Calu3 (cell line): ENCODE measurements around the gene UBIAD1. TPM values are rescaled to one million over a fixed set of nuclear protein-coding genes. Genes with fewer than 3 reads are reported as not detected.

ENCODE experiments used
- BruUV-seq: library from RNA; stranded (reverse); fragments of 400-500 nt; replicated peaks from 2 replicates; lab custom pipeline; 2021; lab: Mats Ljungman, UMichigan
- CTCF ChIA-PET: fragments of 300-600 bp; sonication (Branson Sonifier 250); formaldehyde crosslinking; loops from one replicate; lab custom pipeline; 2022; ENCODE audit warnings: antibody characterized with exemption; lab: Charles Lee
- DNase-seq: peaks from one replicate; pipeline ENCODE4 v3.0.0; 2022
- H3K27ac Mint-ChIP-seq: one replicate; pipeline ENCODE4 v1.8.0; 2022; ENCODE audit warnings: mixed read lengths; ENCODE audit not compliant: unreplicated experiment
- H3K27me3 Mint-ChIP-seq: one replicate; pipeline ENCODE4 v1.8.0; 2022; ENCODE audit warnings: mixed read lengths; ENCODE audit not compliant: unreplicated experiment
- H3K36me3 Mint-ChIP-seq: one replicate; pipeline ENCODE4 v1.8.0; 2022; ENCODE audit warnings: mild to moderate bottlenecking, moderate library complexity, mixed read lengths; ENCODE audit not compliant: insufficient read depth, unreplicated experiment
- H3K4me1 Mint-ChIP-seq: one replicate; pipeline ENCODE4 v1.8.0; 2022; ENCODE audit warnings: mild to moderate bottlenecking, low read depth, mixed read lengths; ENCODE audit not compliant: unreplicated experiment
- H3K4me3 Mint-ChIP-seq: one replicate; pipeline ENCODE4 v1.8.0; 2022; ENCODE audit warnings: mild to moderate bottlenecking, low read depth, moderate library complexity, mixed read lengths; ENCODE audit not compliant: unreplicated experiment
- H3K9me3 Mint-ChIP-seq: one replicate; pipeline ENCODE4 v1.8.0; 2022; ENCODE audit warnings: low read depth, mixed read lengths; ENCODE audit not compliant: unreplicated experiment
- intact Hi-C: fragments of 100-400 bp; cut with micrococcal nuclease; formaldehyde crosslinking; loops from one replicate; pipeline ENCODE4 v1.10.0; 2022; ENCODE audit not compliant: unreplicated experiment
- total RNA-seq: library from RNA; stranded (reverse); gene quantifications from 2 replicates; pipeline ENCODE4 v1.2.3, GENCODE V29; 2022
- TF ChIP-seq, protein P1 (sequence below): fragments of 200-600 bp; IDR thresholded peaks from one replicate; pipeline ENCODE4 v1.8.0; 2022; ENCODE audit warnings: antibody characterized with exemption; ENCODE audit not compliant: unreplicated experiment

Gene UBIAD1
- total RNA-seq, 1 experiment from 2014 or later, result 14.1 TPM

DNA sequence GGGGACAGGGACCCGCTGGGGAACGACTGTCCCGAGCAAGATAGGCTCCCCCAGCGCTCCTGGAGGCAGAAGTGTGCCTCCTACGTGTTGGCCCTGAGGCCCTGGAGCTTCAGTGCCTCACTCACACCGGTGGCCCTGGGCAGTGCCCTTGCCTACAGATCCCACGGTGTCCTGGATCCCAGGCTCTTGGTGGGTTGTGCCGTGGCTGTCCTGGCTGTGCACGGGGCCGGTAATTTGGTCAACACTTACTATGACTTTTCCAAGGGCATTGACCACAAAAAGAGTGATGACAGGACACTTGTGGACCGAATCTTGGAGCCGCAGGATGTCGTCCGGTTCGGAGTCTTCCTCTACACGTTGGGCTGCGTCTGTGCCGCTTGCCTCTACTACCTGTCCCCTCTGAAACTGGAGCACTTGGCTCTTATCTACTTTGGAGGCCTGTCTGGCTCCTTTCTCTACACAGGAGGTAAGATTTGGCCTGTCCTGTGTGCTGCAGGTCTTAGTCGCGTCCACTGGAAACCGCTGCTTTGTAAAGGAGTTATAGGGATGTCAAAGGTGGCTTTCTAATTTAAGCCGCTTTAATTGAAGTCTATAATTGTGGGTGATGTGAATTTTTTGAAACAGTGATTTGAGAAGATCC lies 717 bp downstream of the UBIAD1 start:
- no peaks in the 10 kb centered on the region for H3K9me3 Mint-ChIP-seq
- TF ChIP-seq, protein P1, sequence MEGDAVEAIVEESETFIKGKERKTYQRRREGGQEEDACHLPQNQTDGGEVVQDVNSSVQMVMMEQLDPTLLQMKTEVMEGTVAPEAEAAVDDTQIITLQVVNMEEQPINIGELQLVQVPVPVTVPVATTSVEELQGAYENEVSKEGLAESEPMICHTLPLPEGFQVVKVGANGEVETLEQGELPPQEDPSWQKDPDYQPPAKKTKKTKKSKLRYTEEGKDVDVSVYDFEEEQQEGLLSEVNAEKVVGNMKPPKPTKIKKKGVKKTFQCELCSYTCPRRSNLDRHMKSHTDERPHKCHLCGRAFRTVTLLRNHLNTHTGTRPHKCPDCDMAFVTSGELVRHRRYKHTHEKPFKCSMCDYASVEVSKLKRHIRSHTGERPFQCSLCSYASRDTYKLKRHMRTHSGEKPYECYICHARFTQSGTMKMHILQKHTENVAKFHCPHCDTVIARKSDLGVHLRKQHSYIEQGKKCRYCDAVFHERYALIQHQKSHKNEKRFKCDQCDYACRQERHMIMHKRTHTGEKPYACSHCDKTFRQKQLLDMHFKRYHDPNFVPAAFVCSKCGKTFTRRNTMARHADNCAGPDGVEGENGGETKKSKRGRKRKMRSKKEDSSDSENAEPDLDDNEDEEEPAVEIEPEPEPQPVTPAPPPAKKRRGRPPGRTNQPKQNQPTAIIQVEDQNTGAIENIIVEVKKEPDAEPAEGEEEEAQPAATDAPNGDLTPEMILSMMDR, result no peak
- peak overlapping the region; percentile 84 for H3K27ac Mint-ChIP-seq
- TSS peak; percentile 65 for BruUV-seq
- peak overlapping the region; percentile 80 for H3K4me3 Mint-ChIP-seq
- peaks cover 16% of the 10 kb centered on the region for H3K4me1 Mint-ChIP-seq
- H3K27me3 Mint-ChIP-seq, result no peaks in the 10 kb centered on the region
- H3K36me3 Mint-ChIP-seq, result peaks cover 11% of the 10 kb centered on the region
- intact Hi-C loops, result no loop called here
- no peak for DNase-seq
- CTCF ChIA-PET, result interaction anchor here (1.8 kb wide), 1 partner anchor 11 kb away, joined by 9 read pairs; the partner anchor contains the start of gene MTOR

DNA sequence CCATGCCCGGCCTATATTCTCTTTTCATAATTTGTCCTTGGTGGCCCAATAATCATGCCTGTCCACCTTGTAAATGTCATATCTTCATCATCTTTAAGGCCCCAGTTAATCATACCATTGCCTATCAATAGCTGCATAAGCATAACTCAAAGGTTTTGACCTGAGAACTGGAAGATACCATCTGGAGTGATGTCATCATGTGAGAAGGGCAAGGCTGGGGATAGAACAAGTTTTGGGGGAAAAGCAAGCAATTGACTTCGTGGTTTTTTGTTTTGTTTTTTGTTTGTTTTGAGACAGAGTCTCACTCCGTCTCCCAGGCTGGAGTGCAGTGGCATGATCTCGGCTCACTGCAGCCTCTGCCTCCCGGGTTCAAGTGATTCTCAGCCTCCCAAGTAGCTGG lies 6.2 kb downstream of the UBIAD1 start:
- no TSS peak for BruUV-seq
- intact Hi-C loops, result no loop called here
- H3K4me1 Mint-ChIP-seq, result peaks cover 16% of the 10 kb centered on the region

DNA sequence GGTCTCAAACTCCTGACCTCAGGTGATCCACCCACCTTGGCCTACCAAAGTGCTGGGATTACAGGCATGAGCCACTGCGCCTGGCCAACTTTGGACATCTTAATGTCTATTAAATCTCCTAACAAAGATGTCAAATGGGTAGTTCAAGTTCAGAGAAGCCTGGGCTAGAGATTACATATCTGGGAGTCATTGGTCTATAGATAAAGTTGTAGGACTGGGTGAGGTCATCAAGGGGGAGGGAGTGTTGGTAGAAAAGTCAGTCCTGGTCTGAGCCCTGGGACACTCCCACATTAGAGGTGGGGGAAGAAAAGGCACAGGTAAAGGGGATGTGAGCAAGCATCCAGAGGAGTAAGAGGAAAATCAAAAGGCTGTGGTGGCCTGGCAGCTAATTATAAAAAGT lies 6.6 kb downstream of the UBIAD1 start:
- no TSS peak for BruUV-seq
- Mint-ChIP-seq H3K4me3 (no peak overlapping the region), H3K27ac (no peak overlapping the region), H3K36me3 (no peaks in the 10 kb centered on the region), H3K4me1 (peaks cover 16% of the 10 kb centered on the region), H3K9me3 (no peaks in the 10 kb centered on the region), H3K27me3 (no peaks in the 10 kb centered on the region)
- no peak for DNase-seq
- TF ChIP-seq, protein P1, result no peak
- CTCF ChIA-PET, result no interaction called here
- intact Hi-C loops, result no loop called here

More for the DNA sequence above, 6.2 kb downstream of the UBIAD1 start:
- H3K4me3 Mint-ChIP-seq, result no peak overlapping the region
- H3K9me3 Mint-ChIP-seq, result no peaks in the 10 kb centered on the region
- TF ChIP-seq, protein P1, result no peak
- H3K36me3 Mint-ChIP-seq, result no peaks in the 10 kb centered on the region
- CTCF ChIA-PET, result no interaction called here
- H3K27ac Mint-ChIP-seq, result no peak overlapping the region
- DNase-seq, result no peak
- no peaks in the 10 kb centered on the region for H3K27me3 Mint-ChIP-seq

DNA sequence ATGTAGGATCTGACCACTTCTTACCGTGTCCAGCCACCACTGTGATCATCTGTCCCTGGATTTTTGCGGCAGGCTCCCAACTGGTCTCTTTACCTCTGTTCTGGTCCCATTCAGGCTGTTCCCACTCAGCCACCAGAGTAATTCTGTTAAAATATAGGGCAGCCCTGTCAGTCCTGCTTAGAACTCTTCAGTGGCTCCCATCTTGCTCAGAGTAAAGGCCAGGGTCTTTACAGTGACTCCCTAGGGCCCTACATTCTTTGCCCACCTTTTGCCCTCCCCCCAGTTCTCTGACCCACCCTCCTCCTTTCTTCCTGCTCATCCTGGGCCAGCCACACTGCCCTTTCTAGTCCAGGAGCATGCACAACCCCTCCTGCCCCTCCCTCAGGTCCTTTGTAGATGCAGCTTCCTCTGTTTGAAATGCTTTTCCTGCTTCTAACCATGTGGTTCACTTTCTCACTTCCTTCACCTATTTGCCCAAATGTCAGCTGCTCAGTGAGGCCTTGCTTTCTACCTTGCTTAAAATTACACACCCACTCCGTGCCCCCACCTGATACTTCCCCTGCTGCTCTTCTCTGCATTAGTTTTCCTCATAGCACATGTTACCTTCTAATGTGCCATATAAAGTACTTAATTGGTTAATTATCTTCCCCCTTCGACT lies 7.8 kb downstream of the UBIAD1 start:
- Mint-ChIP-seq H3K36me3 (no peaks in the 10 kb centered on the region), H3K9me3 (no peaks in the 10 kb centered on the region), H3K27me3 (no peaks in the 10 kb centered on the region), H3K4me3 (no peak overlapping the region), H3K4me1 (peaks cover 5% of the 10 kb centered on the region), H3K27ac (no peak overlapping the region)
- BruUV-seq, result no TSS peak
- CTCF ChIA-PET, result no interaction called here
- TF ChIP-seq, protein P1, result no peak
- intact Hi-C loops, result no loop called here
- no peak for DNase-seq
